Erythroblast (primary cell): Measurements from ENCODE around the gene FAM229B.
A peak's percentile ranks its signal among the peaks of the same experiment; 100 is the strongest.
"Not testable (repeated sequence)": the region's sequence is repeated elsewhere in the genome, so short reads cannot be mapped to it uniquely, and the experiment has no call there.

Source experiments
- DNase-seq, 2 experiments: peaks; one replicate each; lab custom pipeline; 2025; lab: John Stamatoyannopoulos, UW
- GATA1 ChIP-seq: IDR thresholded peaks from 2 replicates; pipeline ENCODE4 v1.6.1; 2011; ENCODE audit warnings: low read depth, mild to moderate bottlenecking, control low read depth, low read length, moderate library complexity
- POLR2A ChIP-seq: IDR thresholded peaks from 2 replicates; pipeline ENCODE4 v1.6.1; 2011; ENCODE audit warnings: mild to moderate bottlenecking, low read length

The FAM229B gene

GRCh38 chr6:112087136-112087911 lies at the start of gene FAM229B, which contains the start of gene TUBE1:
Gene FAM229B (plus strand): TSS chr6:112087591. CDS start chr6:112099284, 11,693 bp downstream.
Gene TUBE1 (minus strand): TSS chr6:112087482. CDS start chr6:112087434, 48 bp downstream.
- TF ChIP-seq GATA1 (no peak), POLR2A (peak; percentile 90)
- peak; percentile 96 to 98 for DNase-seq

- no peak for DNase-seq
- TF ChIP-seq POLR2A (no peak), GATA1 (no peak)
Measured at GRCh38 chr6:112037783-112038216, 49.6 kb upstream of the FAM229B start.

GRCh38 chr6:112038268-112038667 lies 49.1 kb upstream of the FAM229B start:
- DNase-seq: no peak
- no peak for TF ChIP-seq GATA1
- TF ChIP-seq POLR2A: no peak

- TF ChIP-seq GATA1: no peak
- no peak for TF ChIP-seq POLR2A
- DNase-seq: no peak
Measured at GRCh38 chr6:112038756-112039430, 48.5 kb upstream of the FAM229B start.

GRCh38 chr6:112039431-112039770 lies 48.0 kb upstream of the FAM229B start:
- no peak for DNase-seq
- TF ChIP-seq GATA1 (no peak), POLR2A (no peak)

- no peak for DNase-seq
- TF ChIP-seq GATA1: no peak
- TF ChIP-seq POLR2A: no peak
Measured at GRCh38 chr6:112040956-112041355, 46.4 kb upstream of the FAM229B start.

- no peak for DNase-seq
- TF ChIP-seq POLR2A (no peak), GATA1 (no peak)
Measured at GRCh38 chr6:112041535-112041934, 45.9 kb upstream of the FAM229B start.

- TF ChIP-seq GATA1 (no peak), POLR2A (no peak)
Measured at GRCh38 chr6:112043032-112044007, 44.1 kb upstream of the FAM229B start.

GRCh38 chr6:112044196-112044595 lies 43.2 kb upstream of the FAM229B start:
- DNase-seq: no peak
- no peak for TF ChIP-seq POLR2A
- no peak for TF ChIP-seq GATA1

More at GRCh38 chr6:112043032-112044007, 44.1 kb upstream of the FAM229B start:
- DNase-seq: peak; percentile 89 to 91

GRCh38 chr6:112044856-112045255 lies 42.5 kb upstream of the FAM229B start:
- no peak for DNase-seq
- TF ChIP-seq GATA1 (no peak), POLR2A (no peak)

- not testable (repeated sequence) for DNase-seq
Measured at GRCh38 chr6:112047523-112047922, 39.9 kb upstream of the FAM229B start.

GRCh38 chr6:112049026-112049799 lies 38.2 kb upstream of the FAM229B start:
- DNase-seq: no peak
- TF ChIP-seq GATA1 (no peak), POLR2A (no peak)

- no peak for DNase-seq
- no peak for TF ChIP-seq POLR2A
- no peak for TF ChIP-seq GATA1
Measured at GRCh38 chr6:112049996-112050395, 37.4 kb upstream of the FAM229B start.
